ENCODE results near the gene NME2. TPM values are rescaled to one million over a fixed set of nuclear protein-coding genes. Genes with fewer than 3 reads are reported as not detected.

NME2 gene
- total RNA-seq, 1 donor from 2014 or later, result 840 TPM

DNA sequence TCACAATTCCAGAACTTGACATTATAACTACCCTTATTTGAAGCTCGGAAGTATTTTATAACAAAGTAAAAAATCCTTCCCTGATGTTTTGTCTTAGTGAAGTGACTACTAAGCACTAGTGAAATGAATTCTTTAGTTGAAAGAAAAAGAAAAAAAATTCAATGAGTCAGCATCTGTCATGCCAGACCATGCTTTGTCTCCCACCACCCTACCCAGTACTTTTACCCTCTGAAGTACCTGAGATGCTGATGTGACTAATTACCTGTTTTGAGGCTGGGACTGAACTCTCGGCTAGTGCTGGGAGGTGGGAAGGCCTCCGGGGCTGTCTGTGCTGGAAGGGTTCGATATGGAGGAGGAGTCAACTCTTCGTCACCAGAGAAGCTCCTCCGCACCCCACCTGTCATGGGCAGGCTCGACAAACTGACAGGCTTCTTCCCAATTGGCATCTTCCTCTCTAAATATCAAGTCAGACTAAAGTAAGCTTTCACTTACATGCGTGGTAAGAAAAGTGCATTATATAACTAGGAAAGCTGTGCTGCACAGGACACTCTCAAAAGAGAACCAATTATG, 19.6 kb downstream of the NME2 start:
- TF ChIP-seq, protein P1, sequence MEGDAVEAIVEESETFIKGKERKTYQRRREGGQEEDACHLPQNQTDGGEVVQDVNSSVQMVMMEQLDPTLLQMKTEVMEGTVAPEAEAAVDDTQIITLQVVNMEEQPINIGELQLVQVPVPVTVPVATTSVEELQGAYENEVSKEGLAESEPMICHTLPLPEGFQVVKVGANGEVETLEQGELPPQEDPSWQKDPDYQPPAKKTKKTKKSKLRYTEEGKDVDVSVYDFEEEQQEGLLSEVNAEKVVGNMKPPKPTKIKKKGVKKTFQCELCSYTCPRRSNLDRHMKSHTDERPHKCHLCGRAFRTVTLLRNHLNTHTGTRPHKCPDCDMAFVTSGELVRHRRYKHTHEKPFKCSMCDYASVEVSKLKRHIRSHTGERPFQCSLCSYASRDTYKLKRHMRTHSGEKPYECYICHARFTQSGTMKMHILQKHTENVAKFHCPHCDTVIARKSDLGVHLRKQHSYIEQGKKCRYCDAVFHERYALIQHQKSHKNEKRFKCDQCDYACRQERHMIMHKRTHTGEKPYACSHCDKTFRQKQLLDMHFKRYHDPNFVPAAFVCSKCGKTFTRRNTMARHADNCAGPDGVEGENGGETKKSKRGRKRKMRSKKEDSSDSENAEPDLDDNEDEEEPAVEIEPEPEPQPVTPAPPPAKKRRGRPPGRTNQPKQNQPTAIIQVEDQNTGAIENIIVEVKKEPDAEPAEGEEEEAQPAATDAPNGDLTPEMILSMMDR (conservative IDR thresholded peaks at IDR 0.05; ENCODE audit: low read depth, low read length), result no peak
- no peak overlapping the region for H3K4me3 ChIP-seq (ENCODE audit: low read depth, low read length)
- no peak for DNase-seq (ENCODE audit: low read depth)

DNA sequence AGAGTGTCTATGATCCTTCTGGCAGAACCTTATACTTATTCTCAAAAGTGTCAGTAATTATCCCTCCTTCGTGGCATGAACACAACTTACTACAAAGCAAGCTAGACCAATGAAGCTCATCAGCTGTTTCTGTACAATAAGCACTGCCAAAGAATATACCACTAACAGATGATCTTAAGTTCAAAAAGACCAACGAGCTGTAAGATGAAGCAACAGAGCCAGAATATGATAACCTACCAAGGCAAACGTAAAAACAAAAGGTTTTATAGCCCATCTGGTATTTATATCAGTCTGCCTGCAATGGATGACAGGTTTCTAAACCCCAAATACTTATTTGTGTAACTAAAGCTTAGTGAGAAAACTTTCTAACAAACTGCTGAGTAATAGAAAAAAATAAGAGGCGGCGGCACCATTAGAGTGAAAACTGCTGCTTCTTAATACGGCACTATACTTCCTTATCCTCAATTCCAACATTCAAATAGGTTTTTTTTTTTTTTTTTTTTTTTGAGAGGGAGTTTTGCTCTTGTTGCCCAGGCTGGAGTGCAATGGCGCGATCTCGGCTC, 22.1 kb downstream of the NME2 start:
- TF ChIP-seq, protein P1 (conservative IDR thresholded peaks at IDR 0.05; ENCODE audit: low read depth, low read length), result no peak
- H3K4me3 ChIP-seq (ENCODE audit: low read depth, low read length), result no peak overlapping the region
- no peak for DNase-seq (ENCODE audit: low read depth)

DNA sequence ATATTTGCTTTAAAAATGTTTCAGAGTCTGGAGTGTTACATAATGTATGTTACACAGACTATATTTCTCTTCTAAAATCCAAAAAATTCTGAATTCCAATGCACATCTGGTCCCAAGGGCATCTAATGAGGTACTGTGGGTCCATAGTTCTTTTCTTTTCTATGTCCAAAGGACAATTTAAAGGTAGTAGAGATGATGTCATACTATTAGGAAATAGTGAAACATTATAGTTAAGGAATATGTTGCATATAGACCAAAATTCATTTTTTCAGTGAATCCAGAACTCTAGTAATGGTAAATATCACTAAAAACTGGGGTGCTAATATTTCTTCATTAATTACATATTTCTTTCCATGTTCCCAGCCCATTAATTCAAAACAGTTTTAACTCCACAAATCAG, 23.0 kb downstream of the NME2 start:
- TF ChIP-seq, protein P1 (conservative IDR thresholded peaks at IDR 0.05; ENCODE audit: low read depth, low read length), result no peak
- no peak overlapping the region for H3K4me3 ChIP-seq (ENCODE audit: low read depth, low read length)
- no peak for DNase-seq (ENCODE audit: low read depth)

DNA sequence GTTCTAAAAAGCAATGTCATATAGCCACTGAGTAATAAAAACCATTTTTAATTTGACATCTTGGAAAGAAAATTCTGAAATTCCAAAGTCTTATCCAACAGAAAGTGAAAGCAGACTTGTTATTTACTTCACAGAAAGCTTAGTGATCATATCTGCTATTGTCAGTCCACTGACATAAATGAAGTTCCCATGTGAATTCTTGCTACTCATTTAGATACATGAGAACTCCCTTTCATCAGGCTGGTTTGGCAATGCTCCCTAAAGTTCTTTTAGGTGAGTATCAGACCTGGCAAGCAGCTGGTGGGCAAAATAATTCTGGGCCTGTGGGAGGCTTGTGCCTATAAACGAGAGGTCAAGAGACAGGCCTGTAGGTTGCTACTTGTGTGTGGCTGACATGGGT, 23.4 kb downstream of the NME2 start:
- H3K4me3 ChIP-seq (ENCODE audit: low read depth, low read length), result no peak overlapping the region
- DNase-seq (ENCODE audit: low read depth), result no peak
- TF ChIP-seq, protein P1 (conservative IDR thresholded peaks at IDR 0.05; ENCODE audit: low read depth, low read length), result no peak

DNA sequence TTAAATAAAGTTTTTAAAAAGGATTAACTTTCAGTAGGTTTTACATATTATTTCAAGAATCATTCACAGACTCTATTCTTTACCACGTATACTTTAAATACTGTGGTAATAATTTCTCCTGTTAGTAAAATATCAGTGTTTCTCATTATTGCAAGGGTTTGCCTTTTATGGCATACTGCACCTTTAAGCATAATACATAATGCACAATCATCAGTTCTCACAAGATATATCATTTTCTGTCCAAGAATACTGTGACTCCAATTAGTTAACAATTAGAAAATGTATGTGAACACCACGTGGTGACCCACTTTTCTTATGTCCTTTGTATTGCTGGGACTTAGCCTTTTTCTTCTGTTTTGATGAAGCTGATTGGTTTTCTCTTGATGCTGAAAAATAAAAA, 25.7 kb downstream of the NME2 start:
- DNase-seq (ENCODE audit: low read depth), result no peak
- H3K4me3 ChIP-seq (ENCODE audit: low read depth, low read length), result no peak overlapping the region
- TF ChIP-seq, protein P1 (conservative IDR thresholded peaks at IDR 0.05; ENCODE audit: low read depth, low read length), result no peak

DNA sequence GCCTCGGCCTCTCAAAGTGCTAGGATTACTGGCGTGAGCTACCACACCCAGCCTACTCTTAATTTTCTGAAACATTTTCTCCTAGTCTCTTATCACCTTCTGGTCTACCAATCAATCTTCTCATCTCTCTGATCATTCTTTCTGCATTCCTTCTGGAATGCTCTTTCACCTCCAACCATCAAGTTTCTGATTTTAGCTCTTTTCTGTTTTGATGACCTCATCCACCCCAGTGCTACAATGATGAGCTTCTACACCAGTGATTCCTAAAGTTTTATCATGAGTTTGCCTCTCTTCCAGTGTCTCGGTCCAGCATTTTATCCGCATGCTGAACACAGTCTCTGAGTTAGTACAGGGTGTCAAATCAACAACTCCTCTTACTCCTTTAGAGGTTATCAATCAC, 31.5 kb downstream of the NME2 start:
- TF ChIP-seq, protein P1 (conservative IDR thresholded peaks at IDR 0.05; ENCODE audit: low read depth, low read length), result no peak

DNA sequence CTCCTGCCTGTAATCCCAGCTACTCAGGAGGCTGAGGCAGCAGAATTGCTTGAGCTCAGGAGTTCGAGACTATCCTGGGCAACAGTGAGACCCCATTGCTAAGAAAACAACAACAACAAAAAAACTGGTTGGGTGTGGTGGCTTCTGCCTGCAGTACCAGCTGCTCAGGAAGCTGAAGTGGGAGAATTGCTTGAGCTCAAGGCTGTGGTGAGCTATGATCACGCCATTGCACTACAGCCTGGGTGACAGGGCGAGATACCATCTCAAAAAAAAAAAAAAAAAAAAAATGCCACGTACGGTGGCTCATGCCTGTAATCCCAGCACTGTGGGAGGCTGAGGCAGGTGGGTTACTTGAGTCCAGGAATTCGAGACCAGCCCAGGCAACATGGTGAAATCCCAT, 34.1 kb downstream of the NME2 start:
- no peak for DNase-seq (ENCODE audit: low read depth)

More for the DNA sequence above, 31.5 kb downstream of the NME2 start:
- no peak overlapping the region for H3K4me3 ChIP-seq (ENCODE audit: low read depth, low read length)
- DNase-seq (ENCODE audit: low read depth), result no peak

More for the DNA sequence above, 34.1 kb downstream of the NME2 start:
- H3K4me3 ChIP-seq (ENCODE audit: low read depth, low read length), result no peak overlapping the region
- TF ChIP-seq, protein P1 (conservative IDR thresholded peaks at IDR 0.05; ENCODE audit: low read depth, low read length), result no peak
